Lung (tissue), 12 donors: ENCODE measurements around the gene MEIKIN. TPM values are rescaled to one million over a fixed set of nuclear protein-coding genes. Genes with fewer than 3 reads are reported as not detected.

Source experiments
- ATAC-seq: fragments of 200-7000 bp; cut with Tn5 transposase; one replicate; pipeline ENCODE4 v1.9.1; 2020; ENCODE audit warnings: moderate number of reproducible peaks; ENCODE audit not compliant: insufficient read depth, low FRiP score
- DNase-seq, 3 donors: peaks; one replicate each; pipeline ENCODE4 v3.0.0-alpha.2; 2013 to 2017
- H3K27ac ChIP-seq, 2 donors: one replicate each; pipeline ENCODE4 v1.5.1; 2013; ENCODE audit warnings: mild to moderate bottlenecking in 2 of 2, moderate library complexity in 2 of 2, control low read depth in 1 of 2, inconsistent platforms in 1 of 2, low read depth in 1 of 2, low read length in 1 of 2
- H3K27me3 ChIP-seq, 3 donors: one replicate each; pipeline ENCODE4 v1.5.1; 2013; ENCODE audit warnings: low read length in 2 of 3; ENCODE audit not compliant: control insufficient read depth in 3 of 3, insufficient read depth in 3 of 3
- H3K36me3 ChIP-seq, 4 donors: one replicate each; pipeline ENCODE4 v1.5.1; 2013; ENCODE audit warnings: low read length in 4 of 4, mild to moderate bottlenecking in 1 of 4, moderate library complexity in 1 of 4; ENCODE audit not compliant: control insufficient read depth in 4 of 4, insufficient read depth in 4 of 4
- H3K4me1 ChIP-seq, 5 donors: one replicate each; pipeline ENCODE4 v1.5.1; 2013; ENCODE audit warnings: low read length in 5 of 5, mild to moderate bottlenecking in 2 of 5, moderate library complexity in 1 of 5; ENCODE audit not compliant: control insufficient read depth in 5 of 5, insufficient read depth in 5 of 5
- H3K4me3 ChIP-seq: one replicate; pipeline ENCODE4 v1.5.1; 2013; ENCODE audit warnings: mild to moderate bottlenecking, control low read depth, moderate library complexity
- H3K9ac ChIP-seq, 2 donors: one replicate each; pipeline ENCODE4 v1.5.1; 2013; ENCODE audit warnings: low read length in 2 of 2, control low read depth in 1 of 2; ENCODE audit not compliant: insufficient read depth in 1 of 2
- H3K9me3 ChIP-seq, 4 donors: one replicate each; pipeline ENCODE4 v1.5.1; 2013; ENCODE audit warnings: low read length in 3 of 4, mild to moderate bottlenecking in 1 of 4, moderate library complexity in 1 of 4; ENCODE audit not compliant: control insufficient read depth in 4 of 4, insufficient read depth in 3 of 4
- CTCF ChIP-seq: IDR thresholded peaks from 2 replicates; pipeline ENCODE4 v1.5.1; 2012; ENCODE audit warnings: mild to moderate bottlenecking; ENCODE audit errors: control extremely low read depth, extremely low read depth
- WGBS, 2 donors: extraction: QIAGEN DNeasy Blood & Tissue Kit; methylation state at CpG; one replicate each; pipeline ENCODE4 v1.1.7; 2013; 5-methylcytosine and 5-hydroxymethylcytosine counted together
- polyA plus RNA-seq, 2 donors: library from polyadenylated mRNA; stranded (reverse); fragments of 200-250 nt; gene quantifications; one replicate each; pipeline ENCODE4 v1.2.1, GENCODE V29; 2013
- total RNA-seq, 2 donors: library from RNA; depleted of rRNA in 1 of 2; stranded (reverse); fragments of >200 nt in 1 of 2; gene quantifications; one replicate each; pipeline ENCODE4 v1.2.1, GENCODE V29; 2014 to 2021
- donor health status: control.
- donor health status: control.
- donor health status: Bipolar disorder and iron deficiency.
- donor health status: healthy.
- donor health status: DM: yes; HTN: yes; CAD: no.

The MEIKIN gene
- total and polyA plus RNA-seq, 4 donors, result 0.08 to 0.32 TPM; not detected in 2

GRCh38 chr5:131825404-131826013, 120.0 kb downstream of the MEIKIN start:
- ATAC-seq (no peak), DNase-seq (no peak)
- Histone ChIP-seq H3K9me3 (peaks cover 0 to 4% (median 0%) of the 10 kb centered on the region in 4 donors), H3K4me3 (no peak overlapping the region), H3K27ac (no peak overlapping the region), H3K36me3 (no peaks in the 10 kb centered on the region), H3K9ac (no peak overlapping the region), H3K27me3 (no peaks in the 10 kb centered on the region), H3K4me1 (no peaks in the 10 kb centered on the region)
- no peak for TF ChIP-seq CTCF
- WGBS, 2 donors, result 75 to 77% methylated on average over 2 of the region's 2 CpGs

- no peaks in the 10 kb centered on the region for H3K4me1 ChIP-seq
- no peaks in the 10 kb centered on the region for H3K36me3 ChIP-seq
- no peak overlapping the region for H3K4me3 ChIP-seq
- ATAC-seq, result no peak
- no peak overlapping the region for H3K27ac ChIP-seq
- 98 to 100% methylated on average over 1 of the region's 1 CpG for WGBS, 2 donors
- no peak for TF ChIP-seq CTCF
- DNase-seq, result no peak
- H3K9ac ChIP-seq, result no peak overlapping the region
- H3K27me3 ChIP-seq, result no peaks in the 10 kb centered on the region
- peaks cover 0 to 4% (median 0%) of the 10 kb centered on the region in 4 donors for H3K9me3 ChIP-seq
Measured at GRCh38 chr5:131824631-131825030, 120.8 kb downstream of the MEIKIN start.

- 86 to 89% methylated on average over 1 of the region's 1 CpG for WGBS, 2 donors
- Histone ChIP-seq H3K9me3 (peaks cover 0 to 4% (median 0%) of the 10 kb centered on the region in 4 donors), H3K4me3 (no peak overlapping the region), H3K27ac (no peak overlapping the region), H3K27me3 (no peaks in the 10 kb centered on the region), H3K9ac (no peak overlapping the region), H3K36me3 (no peaks in the 10 kb centered on the region), H3K4me1 (no peaks in the 10 kb centered on the region)
- ATAC-seq (no peak), DNase-seq (no peak)
- TF ChIP-seq CTCF, result no peak
Measured at GRCh38 chr5:131821221-131821620, 124.2 kb downstream of the MEIKIN start.
